Measurements from ENCODE around the gene ARHGAP44.
"Not testable (repeated sequence)": the region's sequence is repeated elsewhere in the genome, so short reads cannot be mapped to it uniquely, and the experiment has no call there.

The ARHGAP44 gene

GRCh38 chr17:12967962-12968361, 178.7 kb downstream of the ARHGAP44 start:
- FAIRE-seq = no peak

GRCh38 chr17:12973496-12974004, 184.3 kb downstream of the ARHGAP44 start:
- FAIRE-seq = no peak

- FAIRE-seq = no peak
Observed at GRCh38 chr17:12974005-12974531, 184.8 kb downstream of the ARHGAP44 start.

GRCh38 chr17:12977008-12977751, 187.9 kb downstream of the ARHGAP44 start:
- FAIRE-seq = no peak

GRCh38 chr17:12978787-12979186, 189.5 kb downstream of the ARHGAP44 start:
- not testable (repeated sequence) for FAIRE-seq

- FAIRE-seq = no peak
Observed at GRCh38 chr17:12979246-12979645, 189.9 kb downstream of the ARHGAP44 start.

- FAIRE-seq = no peak
Observed at GRCh38 chr17:12979826-12980500, 190.7 kb downstream of the ARHGAP44 start.

- FAIRE-seq = no peak
Observed at GRCh38 chr17:12982224-12982623, 192.9 kb downstream of the ARHGAP44 start.

- FAIRE-seq = no peak
Observed at GRCh38 chr17:12983991-12984884, 194.9 kb downstream of the ARHGAP44 start.

- no peak for FAIRE-seq
Observed at GRCh38 chr17:12985431-12986293, 196.4 kb downstream of the ARHGAP44 start.

- no peak for FAIRE-seq
Observed at GRCh38 chr17:12987120-12987519, 197.8 kb downstream of the ARHGAP44 start.

GRCh38 chr17:12990041-12990808, 200.9 kb downstream of the ARHGAP44 start:
- no peak for FAIRE-seq

GRCh38 chr17:12990926-12991325, 201.6 kb downstream of the ARHGAP44 start:
- no peak for FAIRE-seq

GRCh38 chr17:12992676-12993075, 203.4 kb downstream of the ARHGAP44 start:
- FAIRE-seq = no peak

GRCh38 chr17:12993631-12994030, 204.3 kb downstream of the ARHGAP44 start:
- FAIRE-seq = no peak

GRCh38 chr17:12994341-12995074, 205.2 kb downstream of the ARHGAP44 start:
- FAIRE-seq = no peak

GRCh38 chr17:12995106-12995895, 206.0 kb downstream of the ARHGAP44 start:
- FAIRE-seq = no peak

- no peak for FAIRE-seq
Observed at GRCh38 chr17:12995896-12996295, 206.6 kb downstream of the ARHGAP44 start.

- FAIRE-seq = no peak
Observed at GRCh38 chr17:12996357-12996756, 207.1 kb downstream of the ARHGAP44 start.
